Gastrocnemius medialis (tissue), 4 donors: ENCODE results near the gene CRCP. TPM values are rescaled to one million over a fixed set of nuclear protein-coding genes. Genes with fewer than 3 reads are reported as not detected.
A peak's percentile ranks its signal among the peaks of the same experiment; 100 is the strongest.
"Not testable (repeated sequence)": the region's sequence is repeated elsewhere in the genome, so short reads cannot be mapped to it uniquely, and the experiment has no call there.

Experiments
- ATAC-seq, 2 donors: fragments of 150-250 bp; one replicate each; pipeline ENCODE4 v1.9.1; 2016
- DNase-seq, 2 donors: peaks; one replicate each; pipeline ENCODE4 v3.0.0-alpha.2; 2019
- H3K27ac ChIP-seq, 4 donors: fragments of 200-600 bp; sonication (generic); 1 replicate in 1 of 4; 2 replicates in 3 of 4; pipeline ENCODE4 v1.5.1; 2016 to 2018; ENCODE audit warnings: mild to moderate bottlenecking in 2 of 4, moderate library complexity in 1 of 4
- H3K27me3 ChIP-seq, 3 donors: fragments of 200-600 bp; sonication (generic) in 2 of 3; 1 replicate in 1 of 3; 2 replicates in 2 of 3; pipeline versions ENCODE4 v1.5.1 to v1.6.0; 2016 to 2019; ENCODE audit warnings: mild to moderate bottlenecking in 1 of 3, moderate library complexity in 1 of 3
- H3K36me3 ChIP-seq, 2 donors: fragments of 200-600 bp; sonication (generic) in 1 of 2; one replicate each; pipeline ENCODE4 v1.5.1; 2017 to 2018
- H3K4me1 ChIP-seq, 2 donors: fragments of 200-600 bp; sonication (generic) in 1 of 2; one replicate each; pipeline ENCODE4 v1.5.1; 2016 to 2017; ENCODE audit warnings: mild to moderate bottlenecking in 2 of 2
- H3K4me3 ChIP-seq, 4 donors: fragments of 200-600 bp; sonication (generic) in 3 of 4; 1 replicate in 1 of 4; 2 replicates in 3 of 4; pipeline ENCODE4 v1.5.1; 2016 to 2019; ENCODE audit warnings: mild to moderate bottlenecking in 2 of 4
- H3K9me3 ChIP-seq, 3 donors: fragments of 200-600 bp; sonication (generic) in 2 of 3; 1 replicate in 1 of 3; 2 replicates in 2 of 3; pipeline ENCODE4 v1.5.1; 2016 to 2019
- CTCF ChIP-seq, 5 experiments: fragments of 450-650 bp in 3 of 5; fragments of 200-600 bp in 2 of 5; sonication (generic) in 2 of 5; IDR thresholded peaks in 4 of 5; conservative IDR thresholded peaks in 1 of 5; 1 replicate in 4 of 5; 2 replicates in 1 of 5; pipeline ENCODE4 v1.5.1; 2016 to 2019; ENCODE audit warnings: antibody characterized with exemption in 5 of 5, mild to moderate bottlenecking in 3 of 5, moderate library complexity in 3 of 5
- POLR2A ChIP-seq, 2 donors: fragments of 450-650 bp; IDR thresholded peaks; one replicate each; pipeline ENCODE4 v1.6.1; 2017; ENCODE audit warnings: antibody characterized with exemption in 2 of 2, mild to moderate bottlenecking in 2 of 2, moderate library complexity in 2 of 2
- in situ Hi-C, 4 donors: fragments of 200-750 bp; cut with MboI; loops; one replicate each; pipeline versions ENCODE4 v1.15.0 to v1.8.0; 2017; ENCODE audit warnings: low sequenced_read_pairs in 4 of 4
- intact Hi-C: fragments of 100-400 bp; cut with DNase I; formaldehyde crosslinking; loops from one replicate; pipeline ENCODE4 v1.15.1; 2023; ENCODE audit warnings: low total_unique reads
- total RNA-seq, 4 donors: library from RNA; depleted of rRNA; stranded (reverse); fragments of >200 nt; gene quantifications; one replicate each; pipeline versions ENCODE4 v1.1.0 to v1.2.3, GENCODE V29; 2016

CRCP gene
- total RNA-seq, 4 donors from 2014 or later: 19.2 to 21.3 (median 20.4) TPM

GRCh38 chr7:66095010-66095409 is 19.6 kb upstream of the CRCP start:
- no peak for ATAC-seq
- Histone ChIP-seq H3K4me1 (no peaks in the 10 kb centered on the region), H3K9me3 (no peaks in the 10 kb centered on the region), H3K27me3 (no peaks in the 10 kb centered on the region), H3K27ac (no peak overlapping the region), H3K36me3 (no peaks in the 10 kb centered on the region), H3K4me3 (no peak overlapping the region)
- no peak for TF ChIP-seq CTCF (IDR thresholded peaks at IDR 0.05 in 4 of 5, conservative IDR thresholded peaks at IDR 0.05 in 1 of 5)
- TF ChIP-seq POLR2A (IDR thresholded peaks at IDR 0.05): no peak
- intact Hi-C loops (no loop called here), in situ Hi-C loops (no loop called here)
- DNase-seq: no peak

- TF ChIP-seq POLR2A (IDR thresholded peaks at IDR 0.05) (no peak), CTCF (IDR thresholded peaks at IDR 0.05 in 4 of 5, conservative IDR thresholded peaks at IDR 0.05 in 1 of 5) (no peak)
- Histone ChIP-seq H3K36me3 (no peaks in the 10 kb centered on the region), H3K4me3 (no peak overlapping the region), H3K27ac (no peak overlapping the region), H3K27me3 (no peaks in the 10 kb centered on the region), H3K4me1 (no peaks in the 10 kb centered on the region), H3K9me3 (no peaks in the 10 kb centered on the region)
- no peak for DNase-seq
- in situ Hi-C loops (no loop called here), intact Hi-C loops (no loop called here)
- ATAC-seq: no peak
These were observed 15.5 kb upstream of the CRCP start for GRCh38 chr7:66099232-66099550.

DNA sequence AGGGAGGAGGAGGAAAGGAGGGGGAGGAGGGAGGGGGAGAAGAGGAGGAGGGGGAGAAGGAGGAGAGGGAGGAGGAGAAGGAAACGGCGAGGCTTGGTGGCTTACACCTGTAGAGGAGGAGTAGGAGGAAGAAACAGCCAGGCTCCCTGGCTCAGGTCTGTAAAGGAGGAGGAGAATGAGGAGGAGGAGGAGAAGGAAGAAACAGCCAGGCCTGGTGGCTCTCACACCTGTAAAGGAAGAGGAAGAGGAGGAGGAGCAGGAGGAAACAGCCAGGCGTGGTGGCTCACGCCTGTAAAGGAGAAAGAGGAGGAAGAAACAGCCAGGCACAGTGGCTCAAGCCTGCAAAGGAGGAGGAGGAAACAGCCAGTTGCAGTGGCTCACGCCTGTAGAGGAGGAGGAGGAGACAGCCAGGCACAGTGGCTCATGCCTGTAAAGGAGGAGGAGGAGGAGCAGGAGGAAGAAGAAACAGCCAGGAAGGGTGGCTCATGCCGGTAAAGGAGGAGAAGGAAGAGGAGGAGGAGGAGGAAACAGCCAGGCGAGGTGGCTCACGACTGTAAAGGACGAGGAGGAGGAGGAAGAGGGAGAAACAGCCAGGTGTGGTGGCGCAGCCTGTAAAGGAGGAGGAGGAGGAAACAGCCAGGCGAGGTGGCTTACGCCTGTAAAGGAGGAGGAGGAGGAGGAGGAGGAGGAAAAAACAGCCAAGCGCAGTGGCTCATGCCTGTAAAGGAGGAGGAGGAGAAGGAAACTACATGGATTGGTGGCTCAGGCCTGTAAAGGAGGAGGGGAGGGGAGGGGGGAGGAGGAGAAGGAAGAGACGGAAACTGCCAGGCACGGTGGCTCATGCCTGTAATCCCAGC is 14.9 kb upstream of the CRCP start:
- intact Hi-C loops (no loop called here), in situ Hi-C loops (no loop called here)
- TF ChIP-seq CTCF (IDR thresholded peaks at IDR 0.05 in 4 of 5, conservative IDR thresholded peaks at IDR 0.05 in 1 of 5) (no peak), POLR2A (IDR thresholded peaks at IDR 0.05) (peak in 1 of 2 donors; percentile 26)
- peak; percentile 82 to 85 for ATAC-seq
- H3K4me1 ChIP-seq: no peaks in the 10 kb centered on the region
- H3K9me3 ChIP-seq: no peaks in the 10 kb centered on the region
- peak overlapping the region; percentile 32 to 50 (median 40) for H3K4me3 ChIP-seq
- peak overlapping the region; percentile 66 to 78 (median 72) for H3K27ac ChIP-seq
- peak; percentile 48 to 60 for DNase-seq
- no peaks in the 10 kb centered on the region for H3K36me3 ChIP-seq
- H3K27me3 ChIP-seq: no peaks in the 10 kb centered on the region

GRCh38 chr7:66100408-66101050 is 14.1 kb upstream of the CRCP start:
- H3K27ac ChIP-seq: peak overlapping the region; percentile 66 to 78 (median 72)
- intact Hi-C loops (no loop called here), in situ Hi-C loops (no loop called here)
- H3K27me3 ChIP-seq: no peaks in the 10 kb centered on the region
- no peaks in the 10 kb centered on the region for H3K36me3 ChIP-seq
- TF ChIP-seq CTCF (IDR thresholded peaks at IDR 0.05 in 4 of 5, conservative IDR thresholded peaks at IDR 0.05 in 1 of 5) (no peak), POLR2A (IDR thresholded peaks at IDR 0.05) (no peak)
- ATAC-seq: no peak
- H3K4me1 ChIP-seq: no peaks in the 10 kb centered on the region
- peak overlapping the region; percentile 32 to 50 (median 40) for H3K4me3 ChIP-seq
- no peak for DNase-seq
- H3K9me3 ChIP-seq: no peaks in the 10 kb centered on the region

GRCh38 chr7:66102168-66102567 is 12.5 kb upstream of the CRCP start:
- H3K9me3 ChIP-seq, in situ Hi-C loops, ATAC-seq, H3K4me1 ChIP-seq, H3K4me3 ChIP-seq, H3K36me3 ChIP-seq, H3K27me3 ChIP-seq, intact Hi-C loops, H3K27ac ChIP-seq, DNase-seq: not testable (repeated sequence)

DNA sequence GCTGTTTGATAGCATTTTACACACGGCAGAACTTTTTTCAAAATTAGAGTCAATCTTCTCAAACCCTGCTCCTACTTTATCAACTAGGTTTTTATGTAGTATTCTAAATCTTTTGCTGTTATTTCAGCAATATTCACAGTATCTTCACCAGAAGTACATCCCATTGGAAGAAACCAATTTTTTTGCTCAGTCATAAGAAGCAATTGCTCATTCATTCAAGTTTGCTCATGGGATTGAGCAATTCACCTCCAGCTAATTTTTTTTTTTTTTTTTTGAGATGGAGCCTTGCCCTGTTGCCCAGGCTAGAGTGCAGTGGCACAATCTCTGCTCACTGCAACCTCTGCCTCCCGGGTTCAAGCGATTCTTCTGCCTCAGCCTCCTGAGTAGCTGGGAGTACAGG is 10.7 kb upstream of the CRCP start:
- in situ Hi-C loops, DNase-seq, H3K27me3 ChIP-seq, H3K4me3 ChIP-seq, H3K36me3 ChIP-seq, intact Hi-C loops, ATAC-seq, H3K9me3 ChIP-seq, H3K4me1 ChIP-seq, H3K27ac ChIP-seq: not testable (repeated sequence)
